Urinary bladder (tissue), 4 donors: ENCODE data around the gene NEK9. TPM values are rescaled to one million over a fixed set of nuclear protein-coding genes. Genes with fewer than 3 reads are reported as not detected.

Source experiments
- DNase-seq: peaks from one replicate; pipeline ENCODE4 v3.0.0-alpha.2; 2015; ENCODE audit errors: extremely low spot score
- H3K27ac ChIP-seq: one replicate; pipeline ENCODE4 v1.5.1; 2013; ENCODE audit warnings: low read depth, mild to moderate bottlenecking, moderate library complexity
- H3K36me3 ChIP-seq: one replicate; pipeline ENCODE4 v1.6.1; 2013; ENCODE audit warnings: mild to moderate bottlenecking, moderate library complexity; ENCODE audit not compliant: insufficient read depth
- H3K4me1 ChIP-seq: one replicate; pipeline ENCODE4 v1.6.1; 2013; ENCODE audit warnings: mild to moderate bottlenecking, moderate library complexity; ENCODE audit not compliant: insufficient read depth
- H3K4me3 ChIP-seq: one replicate; pipeline ENCODE4 v1.5.1; 2013; ENCODE audit warnings: low read depth, low read length
- WGBS: extraction: QIAGEN DNeasy Blood & Tissue Kit; methylation state at CpG from one replicate; pipeline ENCODE4 v1.1.7; 2013; 5-methylcytosine and 5-hydroxymethylcytosine counted together
- polyA plus RNA-seq: library from polyadenylated mRNA; stranded (reverse); fragments of 200-250 nt; gene quantifications from one replicate; pipeline ENCODE4 v1.2.3, GENCODE V29; 2013
- small RNA-seq: library from RNA; depleted of rRNA; stranded (forward); fragments of <200 nt; gene quantifications from one replicate; pipeline ENCODE3, GENCODE V24; 2014
- total RNA-seq: library from RNA; depleted of rRNA; stranded (reverse); fragments of >200 nt; gene quantifications from one replicate; pipeline ENCODE4 v1.2.3, GENCODE V29; 2014
- donor health status: healthy with polysubstance abuse.
- donor health status: healthy.

Gene NEK9
- total and polyA plus RNA-seq, 2 donors = 70.3 to 74.7 TPM

DNA sequence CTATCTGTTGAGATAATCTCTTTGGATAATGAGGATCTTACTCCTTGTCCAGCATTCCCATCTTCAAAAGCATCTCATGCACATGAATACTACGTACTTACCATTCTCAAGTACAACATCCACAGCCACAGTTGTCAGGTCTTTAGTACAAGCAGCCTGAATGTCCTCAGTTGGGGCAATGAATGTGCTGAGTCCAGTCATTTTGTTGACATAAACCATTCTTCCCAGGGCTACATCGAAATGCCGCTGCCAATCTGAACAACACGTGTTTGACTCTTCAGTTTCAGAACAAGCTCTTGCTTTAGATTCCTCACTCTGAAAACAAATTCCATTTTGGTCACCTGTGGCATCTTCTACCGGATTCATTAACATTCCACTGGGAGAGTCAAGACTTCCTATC, 80.6 kb downstream of the NEK9 start:
- Histone ChIP-seq H3K4me1 (no peaks in the 10 kb centered on the region), H3K4me3 (no peak overlapping the region), H3K27ac (no peak overlapping the region), H3K36me3 (peaks cover 1% of the 10 kb centered on the region)
- WGBS = 92% methylated on average over 5 of the region's 5 CpGs
- no peak for DNase-seq

GRCh38 chr14:75044752-75045151, 82.1 kb downstream of the NEK9 start:
- H3K4me1 ChIP-seq = no peaks in the 10 kb centered on the region
- no peak for DNase-seq
- WGBS = 46% methylated on average over 8 of the region's 8 CpGs
- peaks cover 1% of the 10 kb centered on the region for H3K36me3 ChIP-seq
- H3K4me3 ChIP-seq = no peak overlapping the region
- no peak overlapping the region for H3K27ac ChIP-seq

- H3K4me3 ChIP-seq = no peak overlapping the region
- no peak overlapping the region for H3K27ac ChIP-seq
- WGBS = 8% methylated on average over 2 of the region's 2 CpGs
- H3K36me3 ChIP-seq = peaks cover 1% of the 10 kb centered on the region
- no peaks in the 10 kb centered on the region for H3K4me1 ChIP-seq
- no peak for DNase-seq
These were observed 82.5 kb downstream of the NEK9 start for GRCh38 chr14:75044322-75044721.

- Histone ChIP-seq H3K36me3 (peaks cover 1% of the 10 kb centered on the region), H3K4me3 (no peak overlapping the region), H3K4me1 (no peaks in the 10 kb centered on the region), H3K27ac (no peak overlapping the region)
- no peak for DNase-seq
- 49% methylated on average over 6 of the region's 6 CpGs for WGBS
These were observed 84.8 kb downstream of the NEK9 start for GRCh38 chr14:75042035-75042434.

DNA sequence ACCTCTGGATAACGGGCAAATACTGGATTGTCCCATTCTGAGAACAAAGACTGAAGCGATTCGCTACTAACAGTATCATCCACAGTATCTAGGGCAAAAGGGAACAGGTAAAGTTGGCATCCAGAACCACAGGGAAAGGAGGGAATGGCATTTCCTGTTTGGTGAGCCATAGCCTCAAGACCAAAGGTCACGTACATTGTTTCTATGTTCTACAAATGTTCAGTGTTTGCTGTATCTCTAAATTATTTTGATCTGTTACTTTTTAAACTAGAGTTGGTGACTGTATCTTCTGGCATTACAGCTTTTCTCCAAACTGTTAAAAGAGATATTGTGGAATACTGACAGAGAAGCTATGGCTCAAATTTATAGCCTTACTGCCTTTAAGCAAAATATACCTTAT, 85.2 kb downstream of the NEK9 start:
- H3K27ac ChIP-seq = no peak overlapping the region
- peaks cover 6% of the 10 kb centered on the region for H3K36me3 ChIP-seq
- H3K4me1 ChIP-seq = no peaks in the 10 kb centered on the region
- H3K4me3 ChIP-seq = no peak overlapping the region
- no peak for DNase-seq
- WGBS = 85% methylated on average over 4 of the region's 4 CpGs

GRCh38 chr14:75040959-75041358, 85.9 kb downstream of the NEK9 start:
- H3K27ac ChIP-seq = no peak overlapping the region
- WGBS = 96% methylated on average over 2 of the region's 2 CpGs
- H3K4me1 ChIP-seq = no peaks in the 10 kb centered on the region
- DNase-seq = no peak
- H3K36me3 ChIP-seq = peaks cover 6% of the 10 kb centered on the region
- no peak overlapping the region for H3K4me3 ChIP-seq

DNA sequence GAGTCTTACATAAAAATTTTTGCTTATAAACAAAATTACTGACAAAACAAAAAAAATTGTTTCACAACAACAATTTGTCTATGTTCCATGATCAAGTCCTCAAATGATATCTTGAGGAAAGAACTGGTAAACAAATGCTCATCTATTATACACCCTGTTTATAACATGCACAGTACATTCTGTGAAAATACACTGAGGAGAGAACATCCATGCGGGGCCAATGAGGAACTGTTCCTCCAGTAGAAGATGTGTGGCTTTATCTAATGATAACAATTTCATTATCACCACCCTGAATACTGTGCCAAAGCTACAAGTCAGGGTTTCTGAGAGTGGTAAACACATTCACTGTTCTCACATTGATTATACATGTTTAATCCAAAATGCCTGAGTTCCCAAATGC, 86.3 kb downstream of the NEK9 start:
- Histone ChIP-seq H3K36me3 (peaks cover 6% of the 10 kb centered on the region), H3K4me1 (no peaks in the 10 kb centered on the region), H3K4me3 (no peak overlapping the region), H3K27ac (no peak overlapping the region)
- no peak for DNase-seq
- WGBS = 77% methylated on average over 1 of the region's 1 CpG

DNA sequence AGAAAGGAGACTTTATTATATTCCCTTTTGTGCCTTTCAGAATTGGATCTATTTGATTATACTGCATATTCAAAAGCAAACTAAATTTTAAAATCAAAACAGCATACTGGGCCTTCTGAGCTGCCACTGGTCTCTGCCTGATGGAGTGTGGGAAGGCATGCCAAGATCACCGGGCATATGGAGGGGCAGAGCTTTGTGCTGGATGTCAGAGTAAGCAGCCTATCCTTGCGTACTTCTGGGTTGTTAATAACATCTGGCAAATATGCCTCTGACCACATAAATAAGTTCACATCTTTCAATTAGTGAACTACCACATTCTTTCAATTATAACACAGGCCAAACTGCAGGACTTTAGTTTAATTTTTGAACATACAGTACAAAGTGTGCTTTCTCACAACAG, 93.9 kb downstream of the NEK9 start:
- no peaks in the 10 kb centered on the region for H3K4me1 ChIP-seq
- peaks cover 13% of the 10 kb centered on the region for H3K36me3 ChIP-seq
- DNase-seq = no peak
- H3K27ac ChIP-seq = no peak overlapping the region
- H3K4me3 ChIP-seq = no peak overlapping the region
- WGBS = 98% methylated on average over 2 of the region's 2 CpGs

- Histone ChIP-seq H3K4me1 (no peaks in the 10 kb centered on the region), H3K36me3 (peaks cover 11% of the 10 kb centered on the region)
- 0% methylated on average over 1 of the region's 1 CpG for WGBS
These were observed 96.7 kb downstream of the NEK9 start for GRCh38 chr14:75030147-75030546.

More at GRCh38 chr14:75030147-75030546, 96.7 kb downstream of the NEK9 start:
- Histone ChIP-seq H3K4me3 (no peak overlapping the region), H3K27ac (no peak overlapping the region)
- DNase-seq = no peak

Small RNA genes within 50 kb of the gene (small RNA-seq; reads per million reads assigned to genes)
- gene HIF1AP1 = not detected

Other genes starting within 250 kb of the NEK9 start
- 50.2 TPM for gene DLST, start 245.1 kb downstream of the NEK9 start, total RNA-seq
- 96.3 TPM for gene DLST, start 245.1 kb downstream of the NEK9 start, polyA plus RNA-seq
- gene RPS6KL1, start 203.8 kb downstream of the NEK9 start, total RNA-seq = 2.4 TPM
- gene RPS6KL1, start 203.8 kb downstream of the NEK9 start, polyA plus RNA-seq = 3.7 TPM
- 7.3 TPM for gene PGF, start 171.5 kb downstream of the NEK9 start, total RNA-seq
- 18.7 TPM for gene PGF, start 171.5 kb downstream of the NEK9 start, polyA plus RNA-seq
- gene EIF2B2, start 124.1 kb downstream of the NEK9 start, total RNA-seq = 16.0 TPM
- gene EIF2B2, start 124.1 kb downstream of the NEK9 start, polyA plus RNA-seq = 44.8 TPM
- 97.1 TPM for gene MLH3, start 75.6 kb downstream of the NEK9 start, total RNA-seq
- 15.3 TPM for gene MLH3, start 75.6 kb downstream of the NEK9 start, polyA plus RNA-seq
- gene ACYP1, start 63.0 kb downstream of the NEK9 start, total RNA-seq = 14.7 TPM
- gene ACYP1, start 63.0 kb downstream of the NEK9 start, polyA plus RNA-seq = 23.5 TPM
- gene ZC2HC1C, start 57.4 kb downstream of the NEK9 start, total RNA-seq = 1.5 TPM
- 2.3 TPM for gene ZC2HC1C, start 57.4 kb downstream of the NEK9 start, polyA plus RNA-seq
- gene TMED10, start 49.6 kb upstream of the NEK9 start, total RNA-seq = 231 TPM
- 242 TPM for gene TMED10, start 49.6 kb upstream of the NEK9 start, polyA plus RNA-seq
- gene FOS, start 151.8 kb upstream of the NEK9 start, total RNA-seq = 219 TPM
- gene FOS, start 151.8 kb upstream of the NEK9 start, polyA plus RNA-seq = 1,557 TPM